Pancreas (tissue), 10 donors: ENCODE data around the gene CDA. TPM values are rescaled to one million over a fixed set of nuclear protein-coding genes. Genes with fewer than 3 reads are reported as not detected.

Experiments used
- ATAC-seq, 4 donors: fragments of 200-7000 bp; cut with Tn5 transposase; one replicate each; pipeline versions ENCODE4 v1.8.0 to v1.9.1; 2020; ENCODE audit warnings: mild to moderate bottlenecking in 4 of 4, moderate library complexity in 4 of 4
- DNase-seq, 6 donors: peaks; one replicate each; pipeline ENCODE4 v3.0.0-alpha.2; 2020
- FAIRE-seq: peaks from 2 replicates; lab custom pipeline; 2012; peaks lifted over from hg19 to GRCh38; lab: Jason Lieb, UNC
- H3K27ac ChIP-seq, 4 donors: fragments of 200-600 bp; sonication (generic); 1 replicate in 3 of 4; 2 replicates in 1 of 4; pipeline versions ENCODE4 v1.5.0 to v1.8.0; 2020
- H3K27me3 ChIP-seq, 4 donors: fragments of 200-600 bp; one replicate each; pipeline ENCODE4 v1.8.0; 2021
- H3K36me3 ChIP-seq, 3 donors: fragments of 200-600 bp; sonication (generic) in 1 of 3; one replicate each; pipeline versions ENCODE4 v1.5.0 to v1.8.0; 2020 to 2021
- H3K4me1 ChIP-seq, 3 donors: fragments of 200-600 bp; one replicate each; pipeline ENCODE4 v1.8.0; 2021
- H3K4me3 ChIP-seq, 4 donors: fragments of 200-600 bp; sonication (generic) in 2 of 4; one replicate each; pipeline versions ENCODE4 v1.5.0 to v1.8.0; 2020 to 2021
- H3K9me3 ChIP-seq, 4 donors: fragments of 200-600 bp; one replicate each; pipeline ENCODE4 v1.8.0; 2021
- WGBS, 2 donors: extraction: QIAGEN DNeasy Blood & Tissue Kit; methylation state at CpG; one replicate each; pipeline ENCODE4 v1.1.7; 2013; 5-methylcytosine and 5-hydroxymethylcytosine counted together
- intact Hi-C, 3 donors: fragments of 100-400 bp; cut with DNase I; formaldehyde crosslinking; loops; one replicate each; pipeline versions ENCODE4 v1.11.1 to v1.14.2; 2022
- polyA plus RNA-seq, 2 donors: library from polyadenylated mRNA; stranded (reverse); fragments of 200-250 nt; gene quantifications; one replicate each; pipeline ENCODE4 v1.2.3, GENCODE V29; 2013
- total RNA-seq, 6 donors: library from RNA; stranded (reverse); fragmentation: NEBNext Ultra II Directional in 4 of 6; extraction: Animal tissue kit (Norgen Biotek cat#: 25700) in 4 of 6; gene quantifications; one replicate each; pipeline versions ENCODE4 v1.2.1 to v1.2.4, GENCODE V29; 2021 to 2023
- TF ChIP-seq, protein P1 (sequence below), 4 donors: fragments of 200-600 bp; sonication (generic) in 3 of 4; IDR thresholded peaks; one replicate each; pipeline versions ENCODE4 v1.5.0 to v1.8.0; 2021; ENCODE audit warnings: antibody characterized with exemption in 4 of 4
- donor health status: healthy with polysubstance abuse.
- donor health status: DM: no; HTN: no; CAD: no; lungs with moderate emphysema.
- donor health status: DM: no; HTN: no; CAD: no.
- donor health status: control.
- donor health status: control.
- donor health status: Bipolar disorder and iron deficiency.
- donor health status: DM: yes; HTN: yes; CAD: no.
- donor health status: DM: no; HTN: no; CAD: no.
- donor health status: DM: no; HTN: no; CAD: no.
- donor health status: DM: yes; HTN: yes; CAD: no.

CDA gene
- total and polyA plus RNA-seq, 8 donors, result 0.16 to 1.2 (median 0.49) TPM; not detected in 1

DNA sequence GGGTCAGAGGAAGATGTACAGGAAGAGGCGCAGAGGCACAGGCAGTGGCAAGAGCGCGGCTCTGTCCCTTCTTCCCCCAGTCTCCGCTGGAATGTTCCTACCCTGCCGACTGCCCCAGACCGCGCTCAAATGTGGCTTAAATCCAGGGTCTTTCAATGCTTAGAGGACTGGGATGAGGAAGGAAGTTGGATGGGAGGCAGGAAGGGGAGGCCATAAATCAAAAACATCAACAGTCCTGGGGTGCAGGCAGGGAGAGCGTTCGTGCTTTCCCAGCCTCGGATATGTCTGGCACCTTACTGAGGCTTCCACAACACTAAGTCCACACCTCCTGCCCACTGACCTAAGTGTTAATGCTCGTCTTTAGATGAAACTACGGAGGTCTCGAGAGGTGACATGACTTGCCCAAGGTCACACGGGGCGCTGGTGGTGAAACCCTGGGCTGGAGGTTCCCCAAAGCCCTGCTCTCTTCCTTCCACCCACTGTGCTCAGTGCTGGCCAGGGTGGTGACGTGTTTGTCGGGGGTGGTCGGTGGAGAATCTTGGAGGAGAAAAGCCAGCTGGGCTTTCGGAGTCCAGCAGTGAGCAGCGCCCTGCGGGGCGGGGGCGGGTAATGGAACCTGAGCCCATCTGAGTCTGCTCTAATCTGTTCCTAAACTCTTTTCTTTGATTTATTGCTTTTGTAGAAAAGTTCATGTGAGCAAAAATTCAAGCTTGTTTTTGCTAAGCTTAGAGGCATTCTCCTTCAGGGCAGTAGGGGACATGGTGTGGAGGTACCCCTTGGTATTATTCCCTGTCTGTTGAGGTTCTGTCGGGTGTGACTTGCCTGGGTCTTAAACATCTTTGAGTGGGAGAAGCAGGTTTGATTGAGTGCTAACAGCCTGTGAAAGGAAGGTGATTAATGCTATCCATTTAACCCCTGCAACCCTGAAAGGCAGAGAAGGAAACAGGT, 708 bp downstream of the CDA start:
- H3K36me3 ChIP-seq, result no peaks in the 10 kb centered on the region
- intact Hi-C loops, result no loop called here
- peaks cover 0 to 10% (median 0%) of the 10 kb centered on the region in 4 donors for H3K27me3 ChIP-seq
- no peaks in the 10 kb centered on the region for H3K4me1 ChIP-seq
- WGBS, 2 donors, result 17 to 18% methylated on average over 24 of the region's 24 CpGs
- H3K27ac ChIP-seq, result no peak overlapping the region
- no peaks in the 10 kb centered on the region for H3K9me3 ChIP-seq
- FAIRE-seq (no peak), ATAC-seq (peak in 3 of 4 donors; percentile 51 to 76 (median 62)), DNase-seq (peak in 1 of 6 donors; percentile 29)
- H3K4me3 ChIP-seq, result no peak overlapping the region
- TF ChIP-seq, protein P1, sequence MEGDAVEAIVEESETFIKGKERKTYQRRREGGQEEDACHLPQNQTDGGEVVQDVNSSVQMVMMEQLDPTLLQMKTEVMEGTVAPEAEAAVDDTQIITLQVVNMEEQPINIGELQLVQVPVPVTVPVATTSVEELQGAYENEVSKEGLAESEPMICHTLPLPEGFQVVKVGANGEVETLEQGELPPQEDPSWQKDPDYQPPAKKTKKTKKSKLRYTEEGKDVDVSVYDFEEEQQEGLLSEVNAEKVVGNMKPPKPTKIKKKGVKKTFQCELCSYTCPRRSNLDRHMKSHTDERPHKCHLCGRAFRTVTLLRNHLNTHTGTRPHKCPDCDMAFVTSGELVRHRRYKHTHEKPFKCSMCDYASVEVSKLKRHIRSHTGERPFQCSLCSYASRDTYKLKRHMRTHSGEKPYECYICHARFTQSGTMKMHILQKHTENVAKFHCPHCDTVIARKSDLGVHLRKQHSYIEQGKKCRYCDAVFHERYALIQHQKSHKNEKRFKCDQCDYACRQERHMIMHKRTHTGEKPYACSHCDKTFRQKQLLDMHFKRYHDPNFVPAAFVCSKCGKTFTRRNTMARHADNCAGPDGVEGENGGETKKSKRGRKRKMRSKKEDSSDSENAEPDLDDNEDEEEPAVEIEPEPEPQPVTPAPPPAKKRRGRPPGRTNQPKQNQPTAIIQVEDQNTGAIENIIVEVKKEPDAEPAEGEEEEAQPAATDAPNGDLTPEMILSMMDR (IDR thresholded peaks at IDR 0.05), result no peak

DNA sequence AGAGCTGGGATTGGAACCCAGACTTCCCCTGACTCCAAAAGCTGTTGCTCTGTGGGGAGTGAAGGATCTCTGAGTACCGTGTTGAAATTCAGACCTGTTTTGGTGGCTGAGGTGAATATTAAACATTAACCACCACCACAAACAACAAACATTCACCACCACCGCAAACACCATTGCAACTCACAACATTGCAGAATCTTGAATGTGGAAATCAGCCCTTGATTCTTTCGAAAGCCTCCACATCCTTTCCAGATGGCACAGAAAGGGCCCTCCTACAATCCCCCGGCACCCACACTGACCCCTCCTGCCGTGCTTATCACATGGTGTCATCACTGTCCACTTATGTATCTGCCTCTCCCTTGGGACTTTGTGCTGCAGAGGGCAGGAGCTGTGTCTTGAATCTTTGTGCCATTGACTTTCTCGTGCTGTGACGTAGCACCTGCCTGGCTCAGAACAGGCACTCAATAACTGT, 1.4 kb downstream of the CDA start:
- Histone ChIP-seq H3K9me3 (no peaks in the 10 kb centered on the region), H3K27ac (no peak overlapping the region), H3K4me3 (no peak overlapping the region), H3K27me3 (peaks cover 0 to 10% (median 0%) of the 10 kb centered on the region in 4 donors), H3K4me1 (no peaks in the 10 kb centered on the region), H3K36me3 (no peaks in the 10 kb centered on the region)
- ATAC-seq, result peak in 3 of 4 donors; percentile 36 to 50 (median 43)
- no peak for FAIRE-seq
- whole genome bisulfite sequencing, 2 donors, result 17% methylated on average over 7 of the region's 7 CpGs
- intact Hi-C loops, result no loop called here
- TF ChIP-seq, protein P1 (IDR thresholded peaks at IDR 0.05), result no peak
- no peak for DNase-seq

DNA sequence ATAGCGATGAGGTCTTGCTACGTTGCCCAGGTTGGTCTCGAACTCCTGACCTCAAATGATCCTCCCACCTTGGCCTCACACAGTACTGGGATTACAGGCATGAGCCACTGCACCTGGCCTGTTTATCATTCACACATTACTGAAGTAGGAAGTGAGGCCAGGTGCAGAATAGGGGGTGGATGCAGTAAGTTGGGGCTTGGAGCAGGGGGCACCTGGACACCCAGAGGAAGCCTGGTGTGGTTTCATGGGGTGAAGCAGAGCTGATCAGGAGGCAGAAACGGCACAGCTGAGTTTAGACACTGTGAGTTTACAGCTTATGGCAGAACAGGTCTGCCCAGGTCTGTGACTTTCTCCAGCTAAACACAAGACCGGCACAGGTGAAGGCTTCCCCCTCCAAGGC, 4.9 kb downstream of the CDA start:
- no peak for ATAC-seq
- H3K27me3 ChIP-seq, result peaks cover 0 to 7% (median 0%) of the 10 kb centered on the region in 4 donors
- TF ChIP-seq, protein P1 (IDR thresholded peaks at IDR 0.05), result no peak
- no peaks in the 10 kb centered on the region for H3K36me3 ChIP-seq
- no peak for DNase-seq
- no peak overlapping the region for H3K4me3 ChIP-seq
- H3K27ac ChIP-seq, result no peak overlapping the region
- intact Hi-C loops, result no loop called here
- no peaks in the 10 kb centered on the region for H3K4me1 ChIP-seq
- no peaks in the 10 kb centered on the region for H3K9me3 ChIP-seq
- 63 to 75% methylated on average over 5 of the region's 5 CpGs for WGBS, 2 donors
- no peak for FAIRE-seq

DNA sequence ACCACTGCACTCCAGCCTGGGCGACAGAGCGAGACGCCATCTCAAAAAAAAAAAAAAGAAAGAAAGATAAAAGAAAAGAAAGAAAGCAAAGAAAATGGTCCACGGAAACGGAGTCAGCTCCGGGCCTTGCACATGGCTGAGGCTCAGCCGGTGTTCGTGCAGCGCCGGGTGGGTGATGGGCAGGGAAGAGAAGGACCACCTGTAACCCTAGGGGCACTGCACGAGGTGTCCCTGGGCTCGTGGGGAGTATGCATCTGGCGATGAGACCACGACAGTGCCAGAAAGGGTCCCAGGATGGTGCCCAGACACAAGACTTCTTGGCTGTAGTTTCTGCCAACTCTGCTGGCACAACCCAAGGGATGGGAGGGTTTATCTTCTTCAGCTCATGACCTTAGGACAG, 5.8 kb downstream of the CDA start:
- peaks cover 0 to 4% (median 0%) of the 10 kb centered on the region in 4 donors for H3K27me3 ChIP-seq
- whole genome bisulfite sequencing, 2 donors, result 71 to 82% methylated on average over 12 to 14 of the region's 14 CpGs

More for the DNA sequence above, 5.8 kb downstream of the CDA start:
- DNase-seq, result no peak
- Histone ChIP-seq H3K4me1 (no peaks in the 10 kb centered on the region), H3K9me3 (no peaks in the 10 kb centered on the region), H3K27ac (no peak overlapping the region), H3K36me3 (no peaks in the 10 kb centered on the region), H3K4me3 (no peak overlapping the region)
- TF ChIP-seq, protein P1 (IDR thresholded peaks at IDR 0.05), result no peak
- no peak for FAIRE-seq
- intact Hi-C loops, result no loop called here
- ATAC-seq, result no peak
